Measurements from ENCODE around the gene CACNG7.

The CACNG7 gene

DNA sequence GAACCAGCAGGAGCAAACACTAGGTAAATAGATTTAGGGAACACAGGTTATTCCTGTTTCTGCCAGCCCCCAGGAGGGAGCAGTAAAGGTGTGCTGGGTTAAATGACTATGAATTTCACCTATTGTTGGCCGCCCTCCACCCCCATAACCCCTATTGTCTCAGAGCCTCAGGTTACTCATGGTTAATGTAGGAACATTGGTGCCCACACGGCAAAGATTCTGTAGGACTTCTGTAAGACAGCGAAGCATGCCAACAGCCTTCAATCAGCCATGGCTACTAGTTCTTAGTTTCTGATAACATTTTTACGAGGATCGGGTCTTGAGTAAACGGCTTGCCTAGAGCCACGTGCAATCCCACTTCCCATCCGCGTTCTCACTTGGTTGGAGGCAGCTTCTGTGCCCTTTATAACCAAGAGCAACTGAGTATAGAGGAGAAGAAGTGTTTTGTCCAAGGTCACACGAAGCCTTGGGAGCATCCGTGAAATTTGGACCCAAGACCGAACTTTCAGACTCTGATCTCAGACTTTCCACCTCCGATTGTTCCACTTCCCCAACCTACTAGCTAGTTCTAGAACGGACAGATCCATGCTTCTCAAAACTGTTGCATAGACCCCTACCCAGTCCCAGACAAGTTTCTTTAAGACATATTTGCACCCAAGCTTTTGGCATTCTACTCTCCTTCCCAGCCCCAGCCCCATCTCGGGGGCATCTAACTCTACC lies 48.5 kb downstream of the CACNG7 start:
- FAIRE-seq: no peak

DNA sequence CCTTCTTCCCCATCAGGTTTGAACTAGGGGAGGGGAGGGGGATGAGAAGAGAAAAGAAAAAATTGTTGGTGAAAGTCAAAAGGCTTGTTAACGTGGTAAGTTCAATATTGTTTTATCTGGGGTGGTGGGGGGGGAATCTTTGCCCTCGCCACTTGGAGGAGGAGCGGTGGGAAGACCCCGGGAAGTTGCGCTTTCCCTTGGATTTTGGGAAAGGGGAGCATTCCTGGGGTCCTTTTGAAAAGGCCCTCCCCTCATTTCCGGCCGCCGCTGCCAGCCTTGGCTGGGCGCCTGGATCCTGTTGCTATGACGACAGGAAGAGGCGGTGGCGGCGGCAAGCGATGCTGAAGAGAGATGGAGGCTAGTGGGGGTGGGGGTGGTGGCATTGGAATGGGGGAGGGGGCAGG lies 49.1 kb downstream of the CACNG7 start:
- FAIRE-seq: no peak

DNA sequence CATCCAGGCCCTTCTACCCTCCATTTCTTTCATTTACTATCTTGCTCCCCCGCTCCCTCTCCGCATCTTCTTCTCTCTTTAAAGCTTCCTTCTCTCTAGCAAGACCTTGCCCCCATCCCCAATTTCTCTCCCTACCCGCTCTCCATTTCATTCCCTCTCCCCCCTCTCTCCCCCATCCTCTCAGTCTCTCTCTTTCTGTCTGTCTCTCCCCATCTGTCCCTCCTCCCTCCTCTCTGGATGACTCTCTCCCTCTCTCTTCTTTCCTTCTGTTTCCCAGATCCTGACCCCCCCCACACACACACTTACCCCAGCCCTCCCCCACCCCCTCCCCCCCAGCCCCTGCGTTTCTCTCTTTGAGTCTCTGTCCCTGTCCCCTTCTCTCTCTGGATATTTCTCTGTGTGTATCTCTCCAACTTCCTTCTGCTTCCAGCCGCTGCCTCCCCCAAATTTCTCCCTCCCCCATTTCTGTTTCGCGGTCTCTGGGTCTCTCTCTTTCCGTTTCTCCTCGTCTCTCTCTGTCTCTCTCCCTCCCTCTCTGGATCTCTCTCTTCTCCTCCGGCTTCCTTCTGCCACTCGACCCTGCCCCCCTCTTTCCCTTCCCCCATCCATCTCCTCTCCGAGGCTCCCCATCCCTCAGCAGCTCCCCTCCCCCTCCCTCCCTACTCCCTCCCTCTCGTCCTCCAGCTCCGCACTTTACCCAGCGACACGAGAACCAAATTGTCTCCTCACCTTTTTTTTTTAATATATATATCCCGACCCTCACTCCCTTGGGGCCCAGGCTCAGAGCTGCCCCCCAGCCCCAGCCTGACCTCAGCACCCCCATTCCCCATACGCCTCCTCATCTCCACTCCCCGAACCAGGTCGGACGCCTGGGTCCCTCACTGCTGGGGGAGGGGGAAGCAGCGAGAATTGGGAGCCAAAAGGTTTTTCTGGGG lies 50.0 kb downstream of the CACNG7 start:
- FAIRE-seq: no peak

DNA sequence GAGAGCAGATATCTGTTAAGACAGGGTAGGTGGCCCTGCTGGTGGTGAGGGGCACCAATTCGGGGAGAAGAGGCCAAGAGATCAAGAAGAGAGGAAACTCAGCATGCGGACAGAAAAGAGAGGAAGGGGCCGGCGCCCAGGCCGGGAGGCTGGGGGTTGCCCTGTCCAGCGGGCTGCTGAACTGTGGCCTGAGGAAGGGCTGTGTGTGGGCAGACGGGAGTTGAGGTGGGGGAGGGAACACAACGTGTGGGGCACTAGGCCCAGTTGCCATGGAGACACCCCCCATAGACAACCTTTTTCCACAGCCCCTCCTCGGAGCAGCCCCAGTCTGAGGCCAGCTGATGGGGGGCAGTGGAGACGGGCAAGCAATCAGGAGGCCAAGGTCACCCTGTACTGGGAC lies 51.1 kb downstream of the CACNG7 start:
- FAIRE-seq: no peak

DNA sequence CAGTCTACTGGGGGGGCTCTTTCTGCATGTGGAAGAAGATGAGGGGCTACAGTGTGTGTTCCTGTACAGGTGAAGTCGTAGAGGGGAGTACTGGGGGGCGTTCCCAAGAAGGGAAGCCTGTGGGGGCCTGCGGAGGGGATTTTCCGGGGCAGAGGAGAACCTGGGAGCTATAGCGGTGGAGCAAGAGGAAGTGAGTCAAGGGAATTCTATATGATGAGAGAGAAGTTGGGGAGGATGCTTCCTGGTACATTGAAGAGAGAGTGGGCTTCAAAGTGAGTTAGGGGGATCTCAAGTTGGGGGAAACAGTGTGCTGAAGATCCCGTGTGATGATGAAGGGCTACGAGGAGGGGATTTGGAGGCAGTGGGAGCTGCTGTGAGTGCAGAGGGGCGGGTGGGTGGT lies 51.8 kb downstream of the CACNG7 start:
- FAIRE-seq: no peak

DNA sequence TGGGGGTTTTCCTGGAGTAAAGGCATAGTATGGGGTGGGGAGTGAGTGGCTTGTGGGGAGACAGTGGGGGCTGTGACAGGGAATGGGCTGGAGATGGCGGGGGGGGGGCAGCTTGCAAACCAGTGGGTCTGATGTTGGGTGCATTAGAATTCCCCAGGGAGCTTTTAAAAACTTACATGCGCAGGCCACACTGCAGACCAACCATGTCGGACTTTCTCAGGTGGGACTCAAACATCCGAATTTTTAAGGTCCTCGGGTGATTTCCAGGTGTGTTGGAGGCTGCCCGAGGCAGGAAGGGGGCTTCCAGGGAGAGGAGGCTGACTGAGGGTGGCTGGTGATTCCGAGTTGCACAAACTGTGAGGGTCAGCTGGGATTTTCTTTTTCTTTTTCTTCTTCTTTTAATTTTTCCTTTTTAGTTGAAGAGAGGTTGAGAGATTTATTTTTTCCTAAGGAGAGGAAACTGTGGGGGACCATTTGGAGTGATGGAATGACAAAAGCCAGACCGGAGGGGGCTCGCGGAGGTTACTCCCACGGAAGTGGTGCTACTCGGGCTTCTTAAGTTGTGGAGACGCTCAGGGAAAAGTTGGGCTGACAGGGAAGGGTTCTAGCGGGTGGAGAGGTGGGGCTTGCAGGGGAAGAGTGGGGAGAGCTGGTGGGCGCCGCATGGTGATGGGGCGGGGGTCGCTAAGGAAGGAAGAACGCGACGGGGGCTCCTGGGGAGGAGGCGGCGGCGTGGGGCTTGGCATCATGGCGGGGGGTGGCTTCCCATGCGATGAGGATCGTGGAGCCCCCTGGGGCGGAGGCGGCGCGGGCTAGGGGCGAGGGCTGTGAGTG lies 52.7 kb downstream of the CACNG7 start:
- FAIRE-seq: no peak

DNA sequence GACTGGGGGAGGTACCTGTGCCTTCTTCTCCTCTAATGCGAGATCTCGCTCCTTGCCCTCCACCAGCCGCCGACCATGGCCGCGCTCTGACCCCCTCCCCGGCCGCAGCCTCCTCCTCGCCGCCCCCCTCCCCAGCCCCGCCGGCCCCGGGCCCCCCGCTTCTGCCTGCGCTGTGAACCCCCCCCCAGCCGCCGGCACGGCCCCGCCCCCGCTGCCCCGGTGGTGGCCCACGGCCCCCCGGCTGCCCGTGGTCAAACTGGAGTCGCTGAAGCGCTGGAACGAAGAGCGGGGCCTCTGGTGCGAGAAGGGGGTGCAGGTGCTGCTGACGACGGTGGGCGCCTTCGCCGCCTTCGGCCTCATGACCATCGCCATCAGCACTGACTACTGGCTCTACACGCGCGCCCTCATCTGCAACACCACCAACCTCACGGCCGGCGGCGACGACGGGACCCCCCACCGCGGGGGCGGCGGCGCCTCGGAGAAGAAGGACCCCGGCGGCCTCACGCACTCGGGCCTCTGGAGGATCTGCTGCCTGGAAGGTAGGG lies 53.9 kb downstream of the CACNG7 start, which contains the start of gene CACNG8:
CACNG8 (plus strand) TSS at position 51 of the 545 bp plus-strand sequence.
- no peak for FAIRE-seq

DNA sequence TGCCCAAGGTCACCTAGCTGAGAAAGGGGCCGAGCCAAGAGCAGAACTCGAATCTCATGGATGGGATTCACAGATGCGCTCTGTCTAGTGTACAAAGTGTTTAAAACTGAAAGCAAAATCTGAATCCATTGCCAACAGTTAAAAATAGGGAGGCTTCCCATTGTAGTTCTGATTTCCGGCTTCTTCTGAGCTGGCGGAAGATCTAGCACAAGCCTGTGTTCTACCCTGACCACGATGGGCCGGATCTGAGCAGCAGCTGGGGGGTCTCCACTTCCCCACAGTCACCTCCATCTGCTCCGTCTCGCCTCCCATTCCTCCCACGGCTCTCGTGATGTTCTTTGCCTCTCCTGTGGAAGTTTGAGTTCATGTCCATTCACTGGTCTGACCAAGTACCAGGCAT lies 56.0 kb downstream of the CACNG7 start:
- no peak for FAIRE-seq

DNA sequence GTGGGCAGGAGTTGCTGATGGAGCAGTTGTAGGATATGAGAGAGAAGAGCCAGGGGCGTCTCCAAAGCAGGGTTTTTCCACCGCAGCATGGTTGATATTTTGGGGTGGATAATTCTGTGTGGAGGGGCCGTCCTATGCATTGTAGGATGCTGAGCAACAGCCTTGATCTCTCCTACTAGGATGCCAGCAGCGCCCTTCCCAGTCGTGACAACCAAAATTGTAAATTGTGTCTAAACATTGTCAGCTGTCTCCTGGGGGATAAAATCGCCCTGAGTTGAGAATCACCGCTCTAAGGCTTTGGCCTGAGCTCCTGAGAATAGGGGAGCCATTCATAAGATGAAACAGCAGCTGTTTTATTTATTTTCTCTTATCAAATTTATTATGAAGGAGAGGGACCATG lies 57.9 kb downstream of the CACNG7 start:
- no peak for FAIRE-seq

DNA sequence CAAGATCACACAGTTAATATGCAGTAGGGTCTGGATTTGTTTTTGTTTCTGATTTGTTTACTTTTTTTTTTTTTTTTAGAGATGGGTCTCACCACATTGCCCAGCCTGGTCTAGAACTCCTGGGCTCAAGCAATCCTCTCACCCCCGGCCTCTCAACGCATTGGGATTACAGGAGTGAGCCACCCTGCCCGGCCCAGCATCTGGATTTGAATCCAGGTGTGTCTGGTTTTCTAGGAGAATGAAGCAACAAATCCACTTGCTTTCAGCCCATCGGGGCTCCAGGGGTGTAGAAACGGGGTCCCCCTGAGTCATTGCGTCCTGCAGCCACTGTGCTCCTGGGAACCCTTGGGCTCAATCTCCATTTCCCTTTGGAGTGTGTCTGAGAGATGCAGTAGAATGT lies 60.3 kb downstream of the CACNG7 start:
- FAIRE-seq: no peak

DNA sequence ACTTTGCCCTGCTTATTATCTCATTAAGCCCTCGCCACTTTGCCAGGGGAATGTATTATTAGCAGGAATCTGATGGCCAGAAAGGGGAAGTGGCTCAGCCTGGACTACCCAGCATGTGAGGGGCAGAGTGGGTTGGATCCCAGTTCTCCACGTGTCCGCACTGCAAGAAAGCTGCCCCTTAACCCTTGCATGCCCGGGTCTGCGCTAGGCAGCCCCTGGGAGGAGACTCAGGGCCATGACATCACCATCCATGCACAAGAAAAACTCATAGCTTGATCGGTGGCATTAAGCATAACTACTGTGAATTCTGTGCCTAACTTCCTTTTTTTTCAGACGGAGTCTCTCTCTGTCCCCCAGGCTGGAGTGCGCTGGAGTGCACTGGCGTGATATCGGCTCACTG lies 62.6 kb downstream of the CACNG7 start:
- FAIRE-seq: no peak

DNA sequence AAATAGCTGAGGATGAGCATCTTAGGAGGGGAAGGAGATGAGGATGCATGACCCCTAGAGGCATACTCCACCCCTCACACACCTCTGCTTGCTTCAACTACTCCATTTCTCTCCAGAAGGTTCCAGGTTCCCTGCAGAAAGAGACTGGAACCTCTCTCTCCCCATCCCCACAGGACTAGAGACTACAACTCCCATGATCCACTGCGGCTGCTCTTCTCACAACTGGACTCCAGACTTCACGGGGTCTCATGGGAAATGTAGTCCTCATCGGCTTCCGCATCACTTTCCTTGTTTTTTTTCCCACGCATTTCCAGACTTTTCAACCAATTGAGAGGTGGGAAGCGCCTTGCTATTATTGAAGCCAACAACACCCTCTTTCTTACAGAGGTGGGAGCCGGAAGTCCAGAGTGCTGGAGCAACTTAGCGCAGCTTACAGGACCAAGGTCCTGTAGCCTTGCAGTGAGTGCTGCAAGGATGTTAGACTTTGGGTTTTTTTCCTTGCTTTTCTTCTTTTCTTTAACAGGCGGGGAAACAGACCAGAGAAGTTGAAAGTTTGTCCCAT lies 68.4 kb downstream of the CACNG7 start:
- FAIRE-seq: peak; percentile 26

DNA sequence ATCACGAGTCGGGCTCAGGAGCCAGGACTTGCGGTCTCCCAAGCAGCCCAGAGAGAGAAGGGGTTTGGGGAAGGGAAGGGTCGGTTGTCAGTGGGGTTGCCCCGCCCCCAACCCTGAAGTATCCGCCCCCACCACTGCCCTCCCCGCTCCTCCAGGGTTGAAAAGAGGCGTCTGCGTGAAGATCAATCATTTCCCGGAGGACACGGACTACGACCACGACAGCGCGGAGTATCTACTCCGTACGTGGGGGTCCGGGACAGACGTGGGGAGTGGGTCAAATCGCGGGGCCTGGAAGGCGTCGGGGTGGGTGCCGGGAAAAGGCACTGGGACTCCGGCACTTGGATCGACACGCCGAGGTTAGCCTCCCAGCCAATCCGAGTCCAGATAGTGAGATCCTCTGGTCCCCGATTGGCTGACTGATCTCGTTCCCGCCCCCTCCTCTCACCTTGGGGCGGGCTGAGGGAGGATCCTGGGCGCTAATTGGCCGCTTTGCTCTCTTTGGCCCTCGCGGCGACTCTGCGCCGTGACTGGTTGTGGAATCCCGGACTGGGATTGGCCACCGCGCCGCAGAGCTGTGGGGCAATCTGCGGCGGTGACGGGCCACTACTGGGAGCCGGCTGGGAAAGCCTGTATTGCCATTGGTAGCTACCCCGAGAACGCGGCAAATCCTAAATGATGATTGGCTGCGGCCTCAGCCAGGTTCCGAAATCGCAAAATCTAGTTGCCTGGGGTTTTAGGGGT lies 69.1 kb downstream of the CACNG7 start:
- no peak for FAIRE-seq

DNA sequence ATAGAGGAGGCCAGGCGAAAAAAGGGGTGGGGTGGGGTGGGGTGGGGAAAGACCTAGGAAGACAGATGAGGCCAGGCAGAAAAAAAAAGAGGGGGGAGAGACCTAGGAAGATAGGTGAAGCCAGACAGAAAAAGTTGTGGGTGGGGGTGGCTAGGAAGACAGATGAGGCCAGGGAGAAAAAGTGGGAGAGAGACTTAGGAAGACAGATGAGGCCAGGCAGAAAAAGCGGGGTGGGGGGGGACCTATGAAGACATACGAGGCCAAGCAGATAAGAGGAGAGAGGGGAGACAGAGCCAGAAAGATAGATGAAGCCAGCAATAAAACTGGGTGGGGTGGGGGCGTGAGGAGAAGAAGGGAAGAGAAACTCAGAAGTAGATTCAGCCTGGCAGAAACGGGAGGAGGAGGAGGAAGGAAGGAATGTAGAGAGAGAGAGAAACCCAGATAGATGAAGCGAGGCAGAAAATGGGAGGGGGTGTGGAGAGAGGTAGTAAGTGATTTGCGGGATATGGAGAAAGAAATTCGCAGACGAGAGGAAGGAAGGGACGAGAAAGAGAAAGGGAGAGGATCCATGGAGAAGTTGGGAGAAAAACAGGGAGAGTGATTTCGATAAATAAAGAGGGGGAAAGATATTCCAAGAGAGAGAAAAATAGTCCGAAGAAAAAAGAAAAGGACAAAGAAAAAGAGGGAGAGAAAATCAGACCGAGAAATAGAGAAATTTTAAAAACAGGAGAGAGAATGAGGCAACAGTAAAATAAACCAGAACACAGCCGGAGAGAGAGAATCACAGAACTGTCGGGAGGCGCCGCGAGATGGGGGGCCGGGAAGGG lies 70.1 kb downstream of the CACNG7 start:
- FAIRE-seq: no peak

DNA sequence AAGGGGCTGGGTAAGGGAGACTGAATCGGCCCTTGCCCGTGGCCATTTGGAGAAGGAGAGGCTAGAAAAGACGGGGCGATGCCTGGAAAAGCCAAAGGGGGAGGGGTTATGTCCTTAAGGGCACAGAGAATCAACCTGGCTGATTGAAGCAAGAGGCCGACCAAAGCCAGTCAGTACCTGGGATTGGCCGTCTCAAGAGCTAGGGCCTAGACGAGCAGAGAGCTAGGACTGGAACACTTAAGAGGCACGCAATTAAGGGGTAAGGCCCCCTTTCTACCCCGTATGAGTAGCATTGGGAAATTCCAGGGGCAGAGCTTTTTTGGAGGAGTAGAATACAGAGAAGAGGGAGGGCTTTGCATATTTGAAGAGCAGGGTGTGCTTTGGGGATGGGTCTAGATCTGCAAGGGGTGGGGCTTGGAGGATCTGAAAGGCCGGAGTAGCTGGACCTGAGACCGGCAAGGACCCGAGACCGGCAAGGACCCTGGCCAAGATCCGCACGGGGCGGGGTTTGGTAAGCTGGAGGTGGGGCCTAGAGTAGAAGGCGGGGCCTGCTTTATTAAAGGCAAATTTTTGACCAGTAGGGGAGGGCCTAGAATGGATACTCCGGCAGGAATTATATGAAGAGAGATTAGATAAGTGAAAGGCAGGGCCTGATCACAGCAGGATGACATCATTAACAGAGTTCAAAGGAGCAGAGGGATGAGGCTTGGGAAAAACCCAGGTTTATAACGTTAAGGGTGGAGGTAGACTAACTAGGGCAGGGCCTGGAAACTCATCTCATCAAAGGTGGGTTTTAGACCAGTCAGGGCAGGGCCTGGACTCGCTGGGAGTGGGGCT lies 71.7 kb downstream of the CACNG7 start:
- FAIRE-seq: no peak

DNA sequence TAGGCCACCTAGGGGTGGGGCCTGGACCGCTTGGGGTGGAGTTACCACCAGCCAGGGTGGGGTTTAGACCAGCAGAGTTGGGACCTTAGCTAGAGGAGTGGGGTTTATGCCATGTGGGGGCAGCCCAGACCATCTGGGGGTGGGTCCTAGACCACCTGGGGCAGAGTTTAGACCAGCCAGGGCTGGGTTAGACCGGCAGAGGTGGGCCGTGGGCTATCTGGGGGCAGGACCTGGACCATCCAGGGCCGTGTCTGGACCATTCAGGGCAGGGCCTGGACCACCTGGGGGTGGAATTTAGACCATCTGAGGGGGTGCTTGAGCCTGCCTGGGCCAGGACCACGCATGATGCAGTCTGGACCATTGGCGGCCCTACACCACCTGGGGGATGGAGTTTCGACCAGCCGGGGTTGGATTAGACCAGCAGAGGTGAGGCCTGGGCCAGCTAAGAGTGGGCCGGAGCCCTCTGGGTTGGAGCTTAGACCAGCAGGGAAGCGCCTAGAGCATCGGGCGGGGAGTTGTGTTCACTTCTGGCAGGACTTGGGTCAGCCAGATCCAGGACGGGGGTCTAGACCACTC lies 72.4 kb downstream of the CACNG7 start:
- no peak for FAIRE-seq

DNA sequence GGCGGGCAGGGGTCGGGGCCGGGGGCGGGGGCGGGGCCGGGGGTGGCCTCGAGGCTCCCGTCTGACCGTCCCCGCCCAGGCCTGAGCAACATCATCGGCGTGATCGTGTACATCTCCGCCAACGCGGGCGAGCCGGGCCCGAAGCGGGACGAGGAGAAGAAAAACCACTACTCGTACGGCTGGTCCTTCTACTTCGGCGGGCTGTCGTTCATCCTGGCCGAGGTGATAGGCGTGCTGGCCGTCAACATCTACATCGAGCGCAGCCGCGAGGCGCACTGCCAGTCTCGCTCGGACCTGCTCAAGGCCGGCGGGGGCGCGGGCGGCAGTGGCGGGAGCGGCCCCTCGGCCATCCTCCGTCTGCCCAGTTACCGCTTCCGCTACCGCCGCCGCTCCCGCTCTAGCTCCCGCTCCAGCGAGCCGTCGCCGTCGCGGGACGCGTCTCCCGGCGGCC lies 72.9 kb downstream of the CACNG7 start:
- FAIRE-seq: no peak

DNA sequence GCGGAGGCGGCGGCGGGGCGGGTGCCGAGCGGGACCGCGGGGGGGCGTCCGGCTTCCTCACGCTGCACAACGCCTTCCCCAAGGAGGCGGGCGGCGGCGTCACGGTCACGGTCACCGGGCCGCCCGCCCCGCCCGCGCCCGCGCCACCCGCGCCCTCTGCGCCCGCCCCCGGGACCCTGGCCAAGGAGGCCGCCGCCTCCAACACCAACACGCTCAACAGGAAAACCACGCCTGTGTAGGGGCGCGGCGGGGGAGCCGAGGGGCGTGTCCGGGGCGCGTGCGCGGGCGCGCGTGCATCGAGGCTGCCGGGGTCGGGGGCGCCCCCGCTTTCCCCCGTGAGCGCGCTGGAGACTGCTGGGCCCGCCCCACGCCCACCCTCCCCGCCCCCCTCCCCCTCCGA lies 73.5 kb downstream of the CACNG7 start:
- no peak for FAIRE-seq
